Gastrocnemius medialis (tissue), 4 donors: ENCODE results near the gene LSP1.

Source experiments
- POLR2A ChIP-seq, 2 donors: fragments of 450-650 bp; IDR thresholded peaks; one replicate each; pipeline ENCODE4 v1.6.1; 2017; ENCODE audit warnings: antibody characterized with exemption in 2 of 2, mild to moderate bottlenecking in 2 of 2, moderate library complexity in 2 of 2
- TF ChIP-seq, protein P1 (sequence below), 5 experiments: fragments of 450-650 bp in 3 of 5; fragments of 200-600 bp in 2 of 5; sonication (generic) in 2 of 5; IDR thresholded peaks in 4 of 5; conservative IDR thresholded peaks in 1 of 5; 1 replicate in 4 of 5; 2 replicates in 1 of 5; pipeline ENCODE4 v1.5.1; 2016 to 2019; ENCODE audit warnings: antibody characterized with exemption in 5 of 5, mild to moderate bottlenecking in 3 of 5, moderate library complexity in 3 of 5

DNA sequence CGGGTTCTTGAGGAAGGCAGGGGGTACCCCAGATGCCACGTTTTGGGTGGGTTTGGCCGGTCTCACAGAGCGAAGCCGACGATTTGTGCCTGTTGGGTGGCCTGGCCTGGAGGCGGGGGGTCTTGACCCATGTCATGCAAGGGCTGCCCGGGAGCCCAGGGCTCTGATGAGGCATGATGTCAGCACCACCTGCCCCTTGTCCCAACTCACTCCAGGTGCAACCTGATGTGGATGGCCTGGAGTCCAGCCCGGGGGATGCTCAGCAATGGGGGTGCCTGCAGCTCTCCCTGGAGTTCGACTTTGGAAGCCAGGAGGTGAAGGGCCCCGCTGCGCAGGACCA lies 17.2 kb upstream of the LSP1 start:
- TF ChIP-seq, protein P1, sequence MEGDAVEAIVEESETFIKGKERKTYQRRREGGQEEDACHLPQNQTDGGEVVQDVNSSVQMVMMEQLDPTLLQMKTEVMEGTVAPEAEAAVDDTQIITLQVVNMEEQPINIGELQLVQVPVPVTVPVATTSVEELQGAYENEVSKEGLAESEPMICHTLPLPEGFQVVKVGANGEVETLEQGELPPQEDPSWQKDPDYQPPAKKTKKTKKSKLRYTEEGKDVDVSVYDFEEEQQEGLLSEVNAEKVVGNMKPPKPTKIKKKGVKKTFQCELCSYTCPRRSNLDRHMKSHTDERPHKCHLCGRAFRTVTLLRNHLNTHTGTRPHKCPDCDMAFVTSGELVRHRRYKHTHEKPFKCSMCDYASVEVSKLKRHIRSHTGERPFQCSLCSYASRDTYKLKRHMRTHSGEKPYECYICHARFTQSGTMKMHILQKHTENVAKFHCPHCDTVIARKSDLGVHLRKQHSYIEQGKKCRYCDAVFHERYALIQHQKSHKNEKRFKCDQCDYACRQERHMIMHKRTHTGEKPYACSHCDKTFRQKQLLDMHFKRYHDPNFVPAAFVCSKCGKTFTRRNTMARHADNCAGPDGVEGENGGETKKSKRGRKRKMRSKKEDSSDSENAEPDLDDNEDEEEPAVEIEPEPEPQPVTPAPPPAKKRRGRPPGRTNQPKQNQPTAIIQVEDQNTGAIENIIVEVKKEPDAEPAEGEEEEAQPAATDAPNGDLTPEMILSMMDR (IDR thresholded peaks at IDR 0.05 in 4 of 5, conservative IDR thresholded peaks at IDR 0.05 in 1 of 5) = no peak
- TF ChIP-seq POLR2A (IDR thresholded peaks at IDR 0.05) = no peak
